Mesangial cell (primary cell): Measurements from ENCODE around the gene ARHGEF17. TPM values are rescaled to one million over a fixed set of nuclear protein-coding genes. Genes with fewer than 3 reads are reported as not detected.

Source experiments
- total RNA-seq: library from RNA; depleted of rRNA; stranded (reverse); fragments of >200 nt; gene quantifications from 2 replicates; pipeline ENCODE4 v1.2.3, GENCODE V29; 2015

Gene ARHGEF17, protein sequence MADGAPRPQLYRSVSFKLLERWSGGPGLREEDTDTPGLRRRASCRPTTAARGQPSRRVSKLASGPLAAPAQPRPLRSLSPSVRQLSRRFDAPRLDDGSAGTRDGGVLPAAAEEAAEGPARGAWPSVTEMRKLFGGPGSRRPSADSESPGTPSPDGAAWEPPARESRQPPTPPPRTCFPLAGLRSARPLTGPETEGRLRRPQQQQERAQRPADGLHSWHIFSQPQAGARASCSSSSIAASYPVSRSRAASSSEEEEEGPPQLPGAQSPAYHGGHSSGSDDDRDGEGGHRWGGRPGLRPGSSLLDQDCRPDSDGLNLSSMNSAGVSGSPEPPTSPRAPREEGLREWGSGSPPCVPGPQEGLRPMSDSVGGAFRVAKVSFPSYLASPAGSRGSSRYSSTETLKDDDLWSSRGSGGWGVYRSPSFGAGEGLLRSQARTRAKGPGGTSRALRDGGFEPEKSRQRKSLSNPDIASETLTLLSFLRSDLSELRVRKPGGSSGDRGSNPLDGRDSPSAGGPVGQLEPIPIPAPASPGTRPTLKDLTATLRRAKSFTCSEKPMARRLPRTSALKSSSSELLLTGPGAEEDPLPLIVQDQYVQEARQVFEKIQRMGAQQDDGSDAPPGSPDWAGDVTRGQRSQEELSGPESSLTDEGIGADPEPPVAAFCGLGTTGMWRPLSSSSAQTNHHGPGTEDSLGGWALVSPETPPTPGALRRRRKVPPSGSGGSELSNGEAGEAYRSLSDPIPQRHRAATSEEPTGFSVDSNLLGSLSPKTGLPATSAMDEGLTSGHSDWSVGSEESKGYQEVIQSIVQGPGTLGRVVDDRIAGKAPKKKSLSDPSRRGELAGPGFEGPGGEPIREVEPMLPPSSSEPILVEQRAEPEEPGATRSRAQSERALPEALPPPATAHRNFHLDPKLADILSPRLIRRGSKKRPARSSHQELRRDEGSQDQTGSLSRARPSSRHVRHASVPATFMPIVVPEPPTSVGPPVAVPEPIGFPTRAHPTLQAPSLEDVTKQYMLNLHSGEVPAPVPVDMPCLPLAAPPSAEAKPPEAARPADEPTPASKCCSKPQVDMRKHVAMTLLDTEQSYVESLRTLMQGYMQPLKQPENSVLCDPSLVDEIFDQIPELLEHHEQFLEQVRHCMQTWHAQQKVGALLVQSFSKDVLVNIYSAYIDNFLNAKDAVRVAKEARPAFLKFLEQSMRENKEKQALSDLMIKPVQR (N-terminal part only)
- total RNA-seq = 24.0 and 78.7 TPM in 2 replicates

DNA sequence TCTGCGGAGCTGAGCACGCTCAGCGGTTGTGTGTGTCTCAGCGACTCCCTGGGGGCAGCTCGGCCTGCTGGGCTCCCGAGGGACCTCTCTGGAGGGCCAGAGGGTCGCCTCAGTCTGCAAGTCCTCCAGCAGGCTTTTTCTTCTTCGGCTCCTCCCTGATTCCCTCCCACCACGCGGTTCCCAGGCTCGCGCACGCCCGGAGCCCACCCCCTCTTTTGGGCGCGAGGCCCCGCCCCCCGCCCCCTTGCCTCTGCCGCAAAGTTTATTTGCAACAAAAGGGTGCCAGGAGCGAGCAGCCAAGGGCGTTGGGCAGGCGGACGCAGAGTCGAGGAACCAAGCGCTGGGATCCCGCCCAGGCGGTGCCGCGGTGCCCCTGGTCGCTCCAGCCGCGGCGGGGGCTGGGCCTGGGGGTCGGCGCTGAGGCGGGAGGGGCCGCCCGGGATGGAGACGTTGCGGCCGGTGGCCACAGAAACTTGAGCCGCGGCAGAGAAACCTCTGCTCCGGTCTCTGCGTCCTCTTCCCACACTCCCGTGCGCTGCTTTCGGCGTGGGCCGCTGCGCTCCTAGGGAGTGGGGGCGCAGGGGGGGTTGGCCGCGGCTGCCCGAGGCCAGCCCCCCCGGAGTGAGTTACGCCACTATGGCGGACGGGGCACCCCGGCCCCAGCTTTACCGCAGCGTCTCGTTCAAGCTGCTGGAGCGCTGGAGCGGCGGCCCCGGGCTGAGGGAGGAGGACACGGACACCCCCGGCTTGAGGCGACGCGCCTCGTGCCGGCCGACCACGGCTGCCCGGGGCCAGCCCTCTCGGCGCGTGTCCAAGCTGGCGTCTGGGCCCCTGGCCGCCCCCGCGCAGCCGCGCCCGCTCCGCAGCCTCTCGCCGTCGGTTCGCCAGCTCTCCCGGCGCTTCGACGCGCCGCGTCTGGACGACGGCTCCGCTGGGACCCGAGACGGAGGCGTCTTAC, at the start of gene ARHGEF17:
ARHGEF17 (plus strand) TSS at position 274 of the 958 bp plus-strand sequence; CDS start at position 637, 363 bp downstream.

DNA sequence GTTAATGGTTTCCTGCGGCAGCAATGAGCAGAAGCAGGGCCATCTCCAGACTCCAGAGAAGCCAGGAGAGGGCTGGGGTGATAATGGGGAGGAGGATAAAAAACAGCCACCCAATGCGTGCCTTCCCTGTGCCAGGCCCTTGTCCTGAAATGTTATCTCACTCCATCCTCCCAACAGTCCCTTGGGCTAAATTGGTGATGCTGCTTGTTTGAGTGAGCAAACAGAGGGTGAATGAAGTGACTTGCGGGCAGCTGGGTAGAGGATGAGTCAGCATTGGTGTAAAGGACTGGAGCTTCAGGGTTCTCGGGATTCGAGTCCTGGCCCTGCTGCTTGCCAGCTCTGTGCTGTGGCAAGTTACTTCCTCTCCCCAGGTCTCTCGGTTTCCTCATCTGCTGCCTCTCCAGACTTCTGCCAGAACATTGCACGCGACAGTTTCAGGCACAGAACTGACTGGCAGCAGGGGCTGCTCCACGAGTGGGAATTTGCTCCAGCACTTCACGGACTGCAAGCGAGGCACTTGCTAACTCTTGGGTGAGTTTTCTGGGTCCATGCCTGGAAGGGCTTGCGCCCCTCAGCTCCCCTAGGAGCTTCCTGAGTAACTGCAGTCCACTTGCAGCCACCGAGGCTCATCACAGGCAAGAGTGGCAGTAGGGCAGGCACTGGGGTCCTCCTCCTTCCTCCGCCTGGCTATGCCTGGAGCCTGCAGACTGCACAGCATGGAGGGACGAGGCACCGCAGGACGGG, 36.0 kb upstream of the ARHGEF17 start, which contains the start of gene P2RY6:
P2RY6 (plus strand) TSS at position 403 of the 744 bp plus-strand sequence. CDS start 24,181 bp downstream, outside the sequence.

DNA sequence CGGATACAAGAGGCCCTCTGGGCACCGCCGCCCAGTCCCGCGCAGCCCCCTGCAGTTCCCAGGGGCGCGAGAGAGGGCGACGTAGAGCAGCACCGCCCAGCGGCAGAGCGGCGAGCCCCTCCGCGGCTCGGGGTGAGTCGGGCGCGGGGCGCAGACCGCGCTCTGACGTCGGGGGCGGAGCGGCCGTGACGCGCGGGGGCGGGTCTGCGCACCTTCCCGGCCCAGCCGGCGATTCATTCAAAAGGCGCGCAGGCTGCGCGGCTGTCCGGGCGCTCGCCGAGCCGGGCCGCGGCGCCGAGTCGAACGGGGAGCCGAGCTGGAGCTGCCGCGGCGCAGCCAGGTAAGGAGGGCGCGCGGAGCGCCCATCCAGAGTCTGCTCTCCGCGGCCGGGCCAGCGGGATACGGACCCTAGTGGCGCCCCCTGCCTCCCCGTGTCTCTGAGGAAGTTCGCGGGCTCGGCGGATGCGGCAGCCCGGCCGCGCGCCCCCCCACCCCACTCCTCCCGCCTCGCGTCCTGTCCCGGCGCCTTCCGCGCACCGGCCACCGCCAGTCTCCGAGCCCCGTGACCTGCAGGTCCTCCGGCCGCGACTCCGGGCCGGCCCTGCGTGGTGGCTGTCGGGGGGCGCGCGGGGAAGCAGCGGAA, 68.2 kb downstream of the ARHGEF17 start, which contains the start of gene RELT:
RELT (plus strand) TSS at position 240 of the 643 bp plus-strand sequence. CDS start 12,738 bp downstream, outside the sequence.

Other genes starting within 250 kb of the ARHGEF17 start
- 6.5 and 6.7 TPM in 2 replicates for gene FCHSD2, start 166.0 kb upstream of the ARHGEF17 start, total RNA-seq
- 0.98 and 1.5 TPM in 2 replicates for gene P2RY2, start 90.0 kb upstream of the ARHGEF17 start, total RNA-seq
- 1.3 and 9.1 TPM in 2 replicates for gene P2RY6, start 35.9 kb upstream of the ARHGEF17 start, total RNA-seq
- 2.3 and 7.3 TPM in 2 replicates for gene RELT, start 68.1 kb downstream of the ARHGEF17 start, total RNA-seq